Measurements from ENCODE around the gene PGS1. TPM values are rescaled to one million over a fixed set of nuclear protein-coding genes. Genes with fewer than 3 reads are reported as not detected.

Gene PGS1
- total RNA-seq, 1 donor from 2014 or later, result 35.6 TPM

- Histone ChIP-seq H3K4me3 (no peak overlapping the region), H3K27ac (peak overlapping the region; percentile 86), H3K4me1 (peaks cover 46% of the 10 kb centered on the region), H3K9me3 (no peaks in the 10 kb centered on the region), H3K27me3 (no peaks in the 10 kb centered on the region), H3K36me3 (peaks cover 0 to 27% of the 10 kb centered on the region in 2 donors)
- TF ChIP-seq CTCF (IDR thresholded peaks at IDR 0.05), result no peak
- no peak for TF ChIP-seq POLR2AphosphoS5 (IDR thresholded peaks at IDR 0.05; ENCODE audit: insufficient read depth in 1 of 2, low read depth in 1 of 2)
- TF ChIP-seq POLR2A (IDR thresholded peaks at IDR 0.05), result no peak
- intact Hi-C loops (cut with DNase I), result no loop called here
- DNase-seq (ENCODE audit: extremely low spot score in 2 of 2), result no peak
These were observed 37.6 kb downstream of the PGS1 start for GRCh38 chr17:78415821-78416711.

GRCh38 chr17:78416791-78417530, 38.5 kb downstream of the PGS1 start:
- intact Hi-C loops (cut with DNase I), result no loop called here
- Histone ChIP-seq H3K36me3 (peaks cover 0 to 27% of the 10 kb centered on the region in 2 donors), H3K4me3 (no peak overlapping the region), H3K27me3 (no peaks in the 10 kb centered on the region), H3K4me1 (peaks cover 43% of the 10 kb centered on the region), H3K27ac (peak overlapping the region; percentile 86), H3K9me3 (no peaks in the 10 kb centered on the region)
- DNase-seq (ENCODE audit: extremely low spot score in 2 of 2), result no peak
- TF ChIP-seq POLR2AphosphoS5 (IDR thresholded peaks at IDR 0.05; ENCODE audit: insufficient read depth in 1 of 2, low read depth in 1 of 2) (peak; percentile 59 to 88), CTCF (IDR thresholded peaks at IDR 0.05) (no peak)

- no peak overlapping the region for H3K4me3 ChIP-seq
- TF ChIP-seq POLR2AphosphoS5 (IDR thresholded peaks at IDR 0.05; ENCODE audit: insufficient read depth in 1 of 2, low read depth in 1 of 2) (peak in 1 of 2 donors; percentile 14), CTCF (IDR thresholded peaks at IDR 0.05) (no peak), POLR2A (IDR thresholded peaks at IDR 0.05) (no peak)
- peak overlapping the region; percentile 86 for H3K27ac ChIP-seq
- intact Hi-C loops (cut with DNase I), result no loop called here
- no peaks in the 10 kb centered on the region for H3K27me3 ChIP-seq
- peaks cover 0 to 27% of the 10 kb centered on the region in 2 donors for H3K36me3 ChIP-seq
- H3K4me1 ChIP-seq, result peaks cover 43% of the 10 kb centered on the region
- no peak for DNase-seq (ENCODE audit: extremely low spot score in 2 of 2)
- H3K9me3 ChIP-seq, result no peaks in the 10 kb centered on the region
These were observed 39.1 kb downstream of the PGS1 start for GRCh38 chr17:78417531-78417909.

GRCh38 chr17:78418326-78419026, 40.0 kb downstream of the PGS1 start:
- Histone ChIP-seq H3K9me3 (no peaks in the 10 kb centered on the region), H3K36me3 (peaks cover 0 to 27% of the 10 kb centered on the region in 2 donors), H3K27ac (no peak overlapping the region), H3K4me3 (no peak overlapping the region), H3K27me3 (no peaks in the 10 kb centered on the region), H3K4me1 (peaks cover 40% of the 10 kb centered on the region)
- no peak for DNase-seq (ENCODE audit: extremely low spot score in 2 of 2)
- TF ChIP-seq POLR2AphosphoS5 (IDR thresholded peaks at IDR 0.05; ENCODE audit: insufficient read depth in 1 of 2, low read depth in 1 of 2), result no peak
- TF ChIP-seq POLR2A (IDR thresholded peaks at IDR 0.05), result no peak
- intact Hi-C loops (cut with DNase I), result no loop called here
